NCI-H524 treated with DMSO at 0.1 percent for 48 hours (cell line): Measurements from ENCODE around the gene NEDD4L.

Experiments
- DNase-seq: peaks from one replicate; lab custom pipeline; 2025; lab: John Stamatoyannopoulos, UW

The NEDD4L gene

GRCh38 chr18:58052960-58053359 is 8.9 kb downstream of the NEDD4L start:
- no peak for DNase-seq

- no peak for DNase-seq
These were observed 10.2 kb downstream of the NEDD4L start for GRCh38 chr18:58054041-58054781.

- DNase-seq = no peak
These were observed 12.0 kb downstream of the NEDD4L start for GRCh38 chr18:58055890-58056558.

- DNase-seq = no peak
These were observed 12.8 kb downstream of the NEDD4L start for GRCh38 chr18:58056852-58057251.

- DNase-seq = no peak
These were observed 13.4 kb downstream of the NEDD4L start for GRCh38 chr18:58057291-58057965.

GRCh38 chr18:58058720-58059119 is 14.7 kb downstream of the NEDD4L start:
- DNase-seq = no peak

GRCh38 chr18:58060254-58060653 is 16.2 kb downstream of the NEDD4L start:
- DNase-seq = no peak

- no peak for DNase-seq
These were observed 17.3 kb downstream of the NEDD4L start for GRCh38 chr18:58061349-58061748.

- no peak for DNase-seq
These were observed 20.5 kb downstream of the NEDD4L start for GRCh38 chr18:58064406-58064998.

- DNase-seq = no peak
These were observed 21.9 kb downstream of the NEDD4L start for GRCh38 chr18:58065956-58066355.

GRCh38 chr18:58067601-58068000 is 23.6 kb downstream of the NEDD4L start:
- DNase-seq = no peak

GRCh38 chr18:58069099-58069498 is 25.1 kb downstream of the NEDD4L start:
- DNase-seq = no peak

GRCh38 chr18:58069721-58070292 is 25.8 kb downstream of the NEDD4L start:
- no peak for DNase-seq

GRCh38 chr18:58076052-58076451 is 32.0 kb downstream of the NEDD4L start:
- DNase-seq = no peak

- DNase-seq = no peak
These were observed 33.3 kb downstream of the NEDD4L start for GRCh38 chr18:58077329-58077728.

GRCh38 chr18:58078889-58079573 is 35.0 kb downstream of the NEDD4L start:
- DNase-seq = no peak

- DNase-seq = no peak
These were observed 36.4 kb downstream of the NEDD4L start for GRCh38 chr18:58080451-58080850.

GRCh38 chr18:58087928-58088690 is 44.1 kb downstream of the NEDD4L start:
- no peak for DNase-seq

GRCh38 chr18:58088691-58089065 is 44.7 kb downstream of the NEDD4L start:
- DNase-seq = no peak

GRCh38 chr18:58091099-58091611 is 47.1 kb downstream of the NEDD4L start:
- no peak for DNase-seq

GRCh38 chr18:58093311-58093803 is 49.3 kb downstream of the NEDD4L start:
- no peak for DNase-seq
